Naive thymus-derived CD4-positive, alpha-beta T cell (primary cell): ENCODE data around the gene BPHL. TPM values are rescaled to one million over a fixed set of nuclear protein-coding genes. Genes with fewer than 3 reads are reported as not detected.
"Not testable (repeated sequence)": the region's sequence is repeated elsewhere in the genome, so short reads cannot be mapped to it uniquely, and the experiment has no call there.

ENCODE experiments used
- ATAC-seq: fragments of 150-1000 bp; cut with Tn5 transposase; 2 replicates; pipeline ENCODE4 v1.10.0; 2021; ENCODE audit warnings: mild to moderate bottlenecking, moderate library complexity
- CTCF ChIA-PET: fragments of 350-600 bp; sonication (Branson Sonifier 250); formaldehyde crosslinking; loops from one replicate; lab custom pipeline; 2021; ENCODE audit warnings: antibody characterized with exemption; lab: Charles Lee
- POLR2A ChIA-PET: fragments of 350-600 bp; sonication (Branson Sonifier 250); formaldehyde crosslinking; loops from one replicate; lab custom pipeline; 2021; ENCODE audit warnings: antibody characterized with exemption, inconsistent platforms; lab: Charles Lee
- DNase-seq, 9 donors: peaks; one replicate each; pipeline versions ENCODE4 v3.0.0 to v3.0.0-alpha.2; 2020 to 2022; ENCODE audit warnings: mixed read lengths in 1 of 9
- H3K27ac ChIP-seq: one replicate; pipeline ENCODE4 v1.7.0; 2013; ENCODE audit warnings: mild to moderate bottlenecking, low read depth, low read length, moderate library complexity
- H3K27me3 ChIP-seq, 2 donors: one replicate each; pipeline ENCODE4 v1.7.0; 2013; ENCODE audit warnings: low read length in 2 of 2, mild to moderate bottlenecking in 2 of 2, moderate library complexity in 2 of 2; ENCODE audit not compliant: control insufficient read depth in 2 of 2, insufficient read depth in 2 of 2
- H3K36me3 ChIP-seq, 3 experiments: 1 replicate in 2 of 3; 2 replicates in 1 of 3; pipeline ENCODE4 v1.7.0; 2013; ENCODE audit warnings: low read length in 3 of 3, mild to moderate bottlenecking in 3 of 3, moderate library complexity in 1 of 3; ENCODE audit not compliant: insufficient read depth in 3 of 3, control insufficient read depth in 2 of 3
- H3K4me1 ChIP-seq, 2 donors: one replicate each; pipeline ENCODE4 v1.7.0; 2013; ENCODE audit warnings: low read length in 2 of 2, mild to moderate bottlenecking in 2 of 2, moderate library complexity in 1 of 2; ENCODE audit not compliant: control insufficient read depth in 2 of 2, insufficient read depth in 2 of 2
- H3K4me3 ChIP-seq: 2 replicates; pipeline ENCODE4 v1.7.0; 2013; ENCODE audit warnings: mild to moderate bottlenecking, low read length
- H3K9me3 ChIP-seq, 3 experiments: 1 replicate in 2 of 3; 2 replicates in 1 of 3; pipeline ENCODE4 v1.7.0; 2013; ENCODE audit warnings: low read length in 3 of 3; ENCODE audit not compliant: control insufficient read depth in 2 of 3
- H3K27ac Mint-ChIP-seq, 9 donors: one replicate each; pipeline ENCODE4 v1.8.0; 2020 to 2022; ENCODE audit warnings: mixed read lengths in 9 of 9, mild to moderate bottlenecking in 8 of 9, moderate library complexity in 5 of 9, inconsistent platforms in 2 of 9
- H3K27me3 Mint-ChIP-seq, 5 donors: one replicate each; pipeline ENCODE4 v1.8.0; 2021 to 2022; ENCODE audit warnings: mixed read lengths in 5 of 5, mild to moderate bottlenecking in 1 of 5
- H3K36me3 Mint-ChIP-seq, 5 donors: one replicate each; pipeline ENCODE4 v1.8.0; 2020 to 2022; ENCODE audit warnings: mixed read lengths in 5 of 5, mild to moderate bottlenecking in 3 of 5, inconsistent platforms in 1 of 5
- H3K4me1 Mint-ChIP-seq, 7 donors: one replicate each; pipeline ENCODE4 v1.8.0; 2020 to 2022; ENCODE audit warnings: mixed read lengths in 7 of 7, mild to moderate bottlenecking in 3 of 7, inconsistent platforms in 1 of 7
- H3K4me3 Mint-ChIP-seq, 10 donors: one replicate each; pipeline ENCODE4 v1.8.0; 2020 to 2022; ENCODE audit warnings: mild to moderate bottlenecking in 10 of 10, mixed read lengths in 10 of 10, moderate library complexity in 6 of 10, inconsistent platforms in 2 of 10
- H3K9me3 Mint-ChIP-seq, 11 donors: one replicate each; pipeline ENCODE4 v1.8.0; 2020 to 2022; ENCODE audit warnings: mixed read lengths in 11 of 11, mild to moderate bottlenecking in 4 of 11, inconsistent platforms in 1 of 11, moderate library complexity in 1 of 11
- intact Hi-C, 2 donors: fragments of 100-400 bp; cut with micrococcal nuclease; formaldehyde crosslinking; loops; one replicate each; pipeline ENCODE4 v1.15.1; 2023
- polyA plus RNA-seq, 2 donors: library from polyadenylated mRNA; unstranded; fragments of 300-500 nt; fragmentation: Illumina TruSeq; gene quantifications; one replicate each; pipeline ENCODE4 v1.2.3, GENCODE V29; 2021
- total RNA-seq, 6 experiments: library from RNA in 5 of 6; stranded (reverse) in 5 of 6; gene quantifications; 1 replicate in 5 of 6; 2 replicates in 1 of 6; pipeline ENCODE4 v1.2.3 and lab custom pipeline; 2021 to 2026

BPHL gene
- total and polyA plus RNA-seq, 7 experiments from 2014 or later, result 7.9 to 18.0 (median 9.6) TPM

GRCh38 chr6:3195420-3195694 is 76.8 kb downstream of the BPHL start:
- Mint-ChIP-seq H3K4me3 (no peak overlapping the region), H3K27me3 (peaks cover 0 to 10% (median 5%) of the 10 kb centered on the region in 5 donors), H3K9me3 (peaks cover 0 to 5% (median 0%) of the 10 kb centered on the region in 11 donors), H3K27ac (no peak overlapping the region), H3K4me1 (no peaks in the 10 kb centered on the region), H3K36me3 (peaks cover 0 to 3% (median 1%) of the 10 kb centered on the region in 5 donors)
- no peaks in the 10 kb centered on the region for H3K9me3 ChIP-seq
- ATAC-seq (no peak), DNase-seq (no peak)
- no peak overlapping the region for H3K4me3 ChIP-seq
- intact Hi-C loops, result no loop called here
- H3K27ac ChIP-seq, result no peak overlapping the region
- CTCF ChIA-PET, result no interaction called here
- H3K27me3 ChIP-seq, result peaks cover 0 to 3% of the 10 kb centered on the region in 2 donors
- POLR2A ChIA-PET, result no interaction called here
- H3K4me1 ChIP-seq, result no peaks in the 10 kb centered on the region
- H3K36me3 ChIP-seq, result no peaks in the 10 kb centered on the region

- POLR2A ChIA-PET, result no interaction called here
- intact Hi-C loops, result loop anchor here in 1 of 2 donors (1.0 kb wide), 1 partner anchor 70 kb away; no protein-coding TSS in a partner anchor
- H3K4me3 Mint-ChIP-seq, result no peak overlapping the region
- peaks cover 0 to 7% (median 0%) of the 10 kb centered on the region in 11 donors for H3K9me3 Mint-ChIP-seq
- Histone ChIP-seq H3K4me1 (no peaks in the 10 kb centered on the region), H3K9me3 (no peaks in the 10 kb centered on the region), H3K4me3 (no peak overlapping the region), H3K27ac (no peak overlapping the region), H3K27me3 (peaks cover 0 to 3% of the 10 kb centered on the region in 2 donors), H3K36me3 (no peaks in the 10 kb centered on the region)
- ATAC-seq (no peak), DNase-seq (no peak)
- H3K36me3 Mint-ChIP-seq, result peaks cover 0 to 7% (median 3%) of the 10 kb centered on the region in 5 donors
- H3K27me3 Mint-ChIP-seq, result peaks cover 0 to 13% (median 7%) of the 10 kb centered on the region in 5 donors
- no peak overlapping the region for H3K27ac Mint-ChIP-seq
- CTCF ChIA-PET, result no interaction called here
- H3K4me1 Mint-ChIP-seq, result no peaks in the 10 kb centered on the region
Measured at GRCh38 chr6:3195695-3196497, 77.4 kb downstream of the BPHL start.

GRCh38 chr6:3196770-3197169 is 78.3 kb downstream of the BPHL start:
- H3K27ac Mint-ChIP-seq, result no peak overlapping the region
- no peaks in the 10 kb centered on the region for H3K36me3 ChIP-seq
- CTCF ChIA-PET, result no interaction called here
- POLR2A ChIA-PET, result no interaction called here
- DNase-seq, result no peak
- ATAC-seq, result no peak
- H3K27ac ChIP-seq, result no peak overlapping the region
- H3K4me1 ChIP-seq, result no peaks in the 10 kb centered on the region
- peaks cover 0 to 3% of the 10 kb centered on the region in 2 donors for H3K27me3 ChIP-seq
- no peak overlapping the region for H3K4me3 ChIP-seq
- H3K9me3 Mint-ChIP-seq, result peaks cover 0 to 7% (median 0%) of the 10 kb centered on the region in 11 donors
- H3K9me3 ChIP-seq, result no peaks in the 10 kb centered on the region
- H3K27me3 Mint-ChIP-seq, result peaks cover 0 to 13% (median 7%) of the 10 kb centered on the region in 5 donors
- H3K4me3 Mint-ChIP-seq, result no peak overlapping the region
- H3K4me1 Mint-ChIP-seq, result no peaks in the 10 kb centered on the region
- intact Hi-C loops, result loop anchor here in 1 of 2 donors (1.0 kb wide), 1 partner anchor 70 kb away; no protein-coding TSS in a partner anchor
- peaks cover 0 to 8% (median 3%) of the 10 kb centered on the region in 5 donors for H3K36me3 Mint-ChIP-seq

GRCh38 chr6:3197734-3198133 is 79.2 kb downstream of the BPHL start:
- H3K27ac Mint-ChIP-seq, H3K27me3 ChIP-seq, ATAC-seq, POLR2A ChIA-PET, H3K36me3 ChIP-seq, H3K4me1 Mint-ChIP-seq, H3K9me3 Mint-ChIP-seq, H3K27ac ChIP-seq, CTCF ChIA-PET, H3K4me1 ChIP-seq, H3K4me3 Mint-ChIP-seq, H3K4me3 ChIP-seq, H3K9me3 ChIP-seq, intact Hi-C loops, H3K36me3 Mint-ChIP-seq, DNase-seq: not testable (repeated sequence)
- peaks cover 0 to 15% (median 8%) of the 10 kb centered on the region in 5 donors for H3K27me3 Mint-ChIP-seq

GRCh38 chr6:3199382-3199781 is 80.9 kb downstream of the BPHL start:
- Mint-ChIP-seq H3K9me3 (peaks cover 0 to 10% (median 6%) of the 10 kb centered on the region in 11 donors), H3K4me1 (no peaks in the 10 kb centered on the region), H3K27ac (no peak overlapping the region), H3K4me3 (no peak overlapping the region), H3K27me3 (peaks cover 0 to 22% (median 16%) of the 10 kb centered on the region in 5 donors), H3K36me3 (peaks cover under 1 to 13% (median 4%) of the 10 kb centered on the region in 5 donors)
- ChIA-PET POLR2A (no interaction called here), CTCF (no interaction called here)
- no peaks in the 10 kb centered on the region for H3K4me1 ChIP-seq
- H3K36me3 ChIP-seq, result no peaks in the 10 kb centered on the region
- no peaks in the 10 kb centered on the region for H3K9me3 ChIP-seq
- no peak overlapping the region for H3K4me3 ChIP-seq
- no peak for ATAC-seq
- no peak overlapping the region for H3K27ac ChIP-seq
- peaks cover 0 to 3% of the 10 kb centered on the region in 2 donors for H3K27me3 ChIP-seq
- DNase-seq, result no peak
- intact Hi-C loops, result no loop called here

DNA sequence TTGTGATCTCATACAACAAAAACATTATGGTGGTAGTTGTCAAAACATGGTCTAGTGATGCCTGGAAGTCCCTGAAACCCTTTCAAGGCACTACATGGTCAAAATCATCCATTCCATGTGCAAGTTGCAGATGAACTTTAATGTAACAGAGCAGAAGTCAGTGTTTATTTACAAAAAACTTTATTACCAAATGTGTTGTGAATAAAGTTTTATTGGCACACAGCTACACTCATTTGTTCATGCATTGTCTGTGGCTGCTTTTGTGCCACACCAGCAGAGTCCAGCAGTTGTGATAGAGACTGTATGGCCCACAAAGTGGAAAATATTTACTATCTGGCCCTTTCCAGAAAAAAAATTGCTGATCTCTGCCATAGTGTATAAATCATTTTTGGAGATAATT is 82.2 kb downstream of the BPHL start:
- no peak overlapping the region for H3K27ac Mint-ChIP-seq
- intact Hi-C loops, result no loop called here
- ATAC-seq, result no peak
- peaks cover 2 to 19% (median 5%) of the 10 kb centered on the region in 5 donors for H3K36me3 Mint-ChIP-seq
- Histone ChIP-seq H3K27ac (no peak overlapping the region), H3K27me3 (peaks cover 0 to 3% of the 10 kb centered on the region in 2 donors), H3K9me3 (no peaks in the 10 kb centered on the region), H3K4me1 (no peaks in the 10 kb centered on the region), H3K4me3 (no peak overlapping the region), H3K36me3 (no peaks in the 10 kb centered on the region)
- CTCF ChIA-PET, result no interaction called here
- H3K4me3 Mint-ChIP-seq, result no peak overlapping the region
- no peak for DNase-seq
- H3K27me3 Mint-ChIP-seq, result peaks cover 0 to 22% (median 16%) of the 10 kb centered on the region in 5 donors
- no peaks in the 10 kb centered on the region for H3K4me1 Mint-ChIP-seq
- peaks cover 0 to 16% (median 8%) of the 10 kb centered on the region in 11 donors for H3K9me3 Mint-ChIP-seq
- POLR2A ChIA-PET, result no interaction called here

DNA sequence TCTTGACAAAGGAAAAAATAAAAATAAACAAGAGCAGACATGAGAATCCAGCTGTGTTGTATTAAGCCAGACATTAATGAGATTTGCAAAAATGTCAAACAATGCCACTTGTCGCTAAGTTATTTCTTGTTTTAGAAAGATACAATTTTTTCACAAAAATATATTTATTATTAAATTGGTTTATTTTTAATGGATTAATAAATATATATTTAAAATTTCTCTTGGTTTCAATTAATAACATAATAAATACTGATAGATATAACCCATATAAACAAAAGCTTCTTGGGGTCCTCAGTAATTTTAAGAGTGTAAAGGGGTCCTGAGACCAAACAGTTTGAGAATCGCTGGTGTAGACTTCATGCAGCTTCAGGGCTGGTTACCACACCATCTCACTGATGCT is 82.9 kb downstream of the BPHL start:
- no peak overlapping the region for H3K4me3 ChIP-seq
- Mint-ChIP-seq H3K4me3 (no peak overlapping the region), H3K27ac (no peak overlapping the region), H3K36me3 (peaks cover 2 to 21% (median 9%) of the 10 kb centered on the region in 5 donors), H3K4me1 (no peaks in the 10 kb centered on the region), H3K27me3 (peaks cover 3 to 22% (median 16%) of the 10 kb centered on the region in 5 donors), H3K9me3 (peaks cover 2 to 16% (median 8%) of the 10 kb centered on the region in 11 donors)
- H3K36me3 ChIP-seq, result no peaks in the 10 kb centered on the region
- intact Hi-C loops, result no loop called here
- no peak overlapping the region for H3K27ac ChIP-seq
- DNase-seq (no peak), ATAC-seq (no peak)
- peaks cover 0 to 5% of the 10 kb centered on the region in 2 donors for H3K27me3 ChIP-seq
- H3K4me1 ChIP-seq, result no peaks in the 10 kb centered on the region
- ChIA-PET CTCF (no interaction called here), POLR2A (no interaction called here)
- H3K9me3 ChIP-seq, result no peaks in the 10 kb centered on the region
